ENCODE measurements around the gene EEFSEC. TPM values are rescaled to one million over a fixed set of nuclear protein-coding genes. Genes with fewer than 3 reads are reported as not detected.

EEFSEC gene
- total and polyA plus RNA-seq, 2 of the 8 experiments (the other 6 are each of a cell fraction or from before 2014, with no cell fraction given) = 13.1 to 19.8 TPM

DNA sequence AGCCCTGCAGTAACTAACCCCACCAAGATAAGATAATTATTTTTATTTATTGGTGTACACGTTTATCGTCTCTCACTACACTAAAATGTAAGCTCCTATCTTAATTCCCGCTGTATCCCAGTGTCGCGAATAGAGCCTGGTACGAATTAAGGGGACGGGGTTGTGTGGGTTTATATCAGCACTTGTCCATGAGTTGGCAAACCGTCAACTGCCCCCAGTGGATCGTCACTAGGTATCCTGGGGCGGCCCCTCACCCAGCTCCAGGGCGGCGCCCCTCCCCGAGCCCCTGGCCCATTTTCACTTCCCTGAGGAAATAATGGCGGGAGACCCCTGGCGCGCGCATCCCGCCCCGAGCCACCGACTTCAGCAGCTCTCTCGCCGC, 30.1 kb upstream of the EEFSEC start:
- Histone ChIP-seq H3K79me1 (ENCODE audit: low read depth, low read length) (peaks cover 4% of the 10 kb centered on the region; the same call in 1 of the 2 replicates), H2BK12ac (ENCODE audit: low read depth, low read length) (0 out of 2 replicates have a peak overlapping the region, but pooled peaks have one; percentile 43), H3K79me2 (ENCODE audit: control insufficient read depth in 1 of 2, insufficient read depth in 2 of 2, low read length in 2 of 2) (peaks cover 9 to 36% of the 10 kb centered on the region in 2 experiments), H2BK120ac (replicated peaks; ENCODE audit: low read depth, low read length) (no peak overlapping the region), H3K9ac (replicated peaks in 1 of 4; ENCODE audit: extremely low read depth in 1 of 4, low read depth in 3 of 4, low read length in 3 of 4) (peak overlapping the region; percentile 75 to 98 (median 96)), H4K5ac (ENCODE audit: insufficient read length, low read depth, low read length) (peak overlapping the region; percentile 89), H4K20me1 (replicated peaks in 1 of 2; ENCODE audit: control insufficient read depth in 1 of 2, insufficient read depth in 2 of 2, low read length in 2 of 2) (no peaks in the 10 kb centered on the region), H3K27me3 (replicated peaks in 1 of 4; ENCODE audit: control insufficient read depth in 3 of 4, extremely low read depth in 1 of 4, insufficient read depth in 3 of 4, low read length in 3 of 4) (peaks cover 0 to 4% (median 0%) of the 10 kb centered on the region in 4 experiments; a peak in 1 of 7 replicates), H2BK5ac (ENCODE audit: low read depth, low read length) (peak overlapping the region; percentile 98), H2BK15ac (ENCODE audit: low read length) (no peak overlapping the region), H2BK20ac (ENCODE audit: low read length) (no peak overlapping the region), H3K56ac (replicated peaks; ENCODE audit: insufficient read length, low read depth, low read length) (peak overlapping the region; percentile 86), H4K8ac (ENCODE audit: extremely low read depth, insufficient read depth, low read length) (peak overlapping the region; percentile 97; the same call in 1 of the 2 replicates), H3K23me2 (ENCODE audit: low read depth, low read length) (peaks cover 2% of the 10 kb centered on the region; the same call in 1 of the 2 replicates), H3K4ac (replicated peaks; ENCODE audit: insufficient read length, low read depth, low read length) (no peak overlapping the region), H3K14ac (ENCODE audit: insufficient read length) (no peak overlapping the region), H3K4me2 (ENCODE audit: insufficient read depth in 1 of 2, low read depth in 2 of 2, low read length in 2 of 2) (peak overlapping the region; percentile 74 to 77), H2AK5ac (ENCODE audit: low read depth, low read length) (no peak overlapping the region), H3K36me3 (ENCODE audit: control insufficient read depth in 2 of 4, insufficient read depth in 4 of 4, low read length in 3 of 4) (peaks cover 0 to 15% (median 8%) of the 10 kb centered on the region in 4 experiments; a peak in 5 of 8 replicates), H4K91ac (replicated peaks; ENCODE audit: insufficient read length, low read length) (peak overlapping the region; percentile 75), H3K9me3 (ENCODE audit: insufficient read depth in 2 of 2, low read depth in 1 of 2, low read length in 1 of 2) (no peaks in the 10 kb centered on the region), H3K27ac (ENCODE audit: low read depth, low read length) (peak overlapping the region; percentile 95), H3K4me1 (replicated peaks in 1 of 4; ENCODE audit: control insufficient read depth in 3 of 4, insufficient read depth in 4 of 4, low read length in 3 of 4) (no peaks in the 10 kb centered on the region; a peak in 2 of 7 replicates), H3K23ac (ENCODE audit: insufficient read length) (no peak overlapping the region), H2AFZ (ENCODE audit: low read length) (no peak overlapping the region), H3K4me3 (ENCODE audit: extremely low read depth in 1 of 4, insufficient read depth in 2 of 4, low read depth in 3 of 4, low read length in 4 of 4) (peak overlapping the region; percentile 93 to 96 (median 95)), H3K18ac (ENCODE audit: extremely low read depth, low read length) (peak overlapping the region; percentile 97; the same call in 1 of the 2 replicates)
- 1% methylated on average over 22 of the region's 22 CpGs; no CpG with 5 or more reads in 1 of the 2 experiments for WGBS, 2 experiments (ENCODE audit: extremely low coverage in 1 of 2, insufficient coverage in 1 of 2, insufficient read length in 1 of 2, insufficient replicate concordance in 2 of 2, low coverage in 1 of 2, low lambda C conversion rate in 2 of 2, missing lambda C conversion rate in 1 of 2)
- DNase-seq (ENCODE audit: low read depth in 1 of 2, low spot score in 2 of 2) (no peak), FAIRE-seq (no peak)
- ChIA-PET POLR2A (ENCODE audit: partially characterized antibody) (interaction anchor here (0.6 to 2.2 kb wide), 22 partner anchors 9 to 485 kb away, joined by 3 to 13 read pairs (median 4); partner anchors contain the start of gene EEFSEC), CTCF (ENCODE audit: partially characterized antibody) (interaction anchor here (0.9 to 3.0 kb wide), 6 partner anchors 10 to 103 kb away, joined by 3 to 10 read pairs (median 4); no protein-coding TSS in a partner anchor)
- TF ChIP-seq EP300 (IDR thresholded peaks at IDR 0.05; ENCODE audit: borderline replicate concordance in 1 of 2, low read depth in 2 of 2, low read length in 2 of 2) = no peak
- no peak for TF ChIP-seq USF2 (IDR thresholded peaks at IDR 0.05; ENCODE audit: low read length)
- no peak for TF ChIP-seq BACH1 (IDR thresholded peaks at IDR 0.05; ENCODE audit: low read length)
- no peak for TF ChIP-seq EZH2 (IDR thresholded peaks at IDR 0.05; ENCODE audit: low read depth, low read length, severe bottlenecking)
- TF ChIP-seq KDM1A (IDR thresholded peaks at IDR 0.05; ENCODE audit: borderline replicate concordance, low read length) = no peak
- TF ChIP-seq SP4 (IDR thresholded peaks at IDR 0.05; ENCODE audit: low read length) = no peak
- TF ChIP-seq SIN3A (conservative IDR thresholded peaks at IDR 0.05 in 1 of 2, IDR thresholded peaks at IDR 0.05 in 1 of 2; ENCODE audit: low read depth in 1 of 2, low read length in 2 of 2) = no peak
- no peak for TF ChIP-seq EGR1 (IDR thresholded peaks at IDR 0.05; ENCODE audit: borderline replicate concordance, low read depth, low read length)
- TF ChIP-seq, protein P1, sequence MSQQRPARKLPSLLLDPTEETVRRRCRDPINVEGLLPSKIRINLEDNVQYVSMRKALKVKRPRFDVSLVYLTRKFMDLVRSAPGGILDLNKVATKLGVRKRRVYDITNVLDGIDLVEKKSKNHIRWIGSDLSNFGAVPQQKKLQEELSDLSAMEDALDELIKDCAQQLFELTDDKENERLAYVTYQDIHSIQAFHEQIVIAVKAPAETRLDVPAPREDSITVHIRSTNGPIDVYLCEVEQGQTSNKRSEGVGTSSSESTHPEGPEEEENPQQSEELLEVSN (IDR thresholded peaks at IDR 0.05) = no peak
- TF ChIP-seq NANOG (IDR thresholded peaks at IDR 0.05; ENCODE audit: insufficient read depth, low read depth, low read length, poor library complexity, severe bottlenecking) = no peak
